ENCODE measurements around the gene ARPP21.
A peak's percentile ranks its signal among the peaks of the same experiment; 100 is the strongest.

The ARPP21 gene

DNA sequence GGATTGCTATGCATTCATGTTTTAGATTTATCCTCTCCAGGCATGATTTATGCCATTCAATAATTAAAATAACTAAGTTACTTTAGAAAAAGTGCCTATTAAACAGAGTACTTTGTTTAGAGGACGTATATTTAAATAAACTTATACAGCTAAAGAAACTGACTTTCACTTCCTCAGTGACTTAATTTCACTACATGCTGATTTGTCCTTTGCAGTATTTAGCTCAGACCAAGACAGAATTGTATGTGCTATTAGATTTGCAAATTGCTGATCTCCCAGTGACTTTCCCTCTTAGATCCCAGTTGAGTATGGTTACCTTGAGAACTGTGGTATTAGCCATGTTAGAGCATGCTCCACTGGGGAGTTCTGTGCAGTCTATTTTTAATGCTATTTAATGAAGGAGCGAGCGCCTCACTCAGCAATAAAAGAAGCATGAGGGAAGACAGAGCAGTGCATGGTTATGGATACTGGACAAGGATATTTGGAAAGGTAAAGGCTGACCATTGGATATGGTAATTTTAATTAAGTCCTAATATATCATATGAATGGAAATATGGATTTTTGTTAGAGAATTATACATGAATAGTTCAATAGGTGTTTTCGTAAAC is 2.7 kb downstream of the ARPP21 start:
- no peak overlapping the region for H3K4me3 ChIP-seq (ENCODE audit: low read depth, low read length)
- TF ChIP-seq, protein P1, sequence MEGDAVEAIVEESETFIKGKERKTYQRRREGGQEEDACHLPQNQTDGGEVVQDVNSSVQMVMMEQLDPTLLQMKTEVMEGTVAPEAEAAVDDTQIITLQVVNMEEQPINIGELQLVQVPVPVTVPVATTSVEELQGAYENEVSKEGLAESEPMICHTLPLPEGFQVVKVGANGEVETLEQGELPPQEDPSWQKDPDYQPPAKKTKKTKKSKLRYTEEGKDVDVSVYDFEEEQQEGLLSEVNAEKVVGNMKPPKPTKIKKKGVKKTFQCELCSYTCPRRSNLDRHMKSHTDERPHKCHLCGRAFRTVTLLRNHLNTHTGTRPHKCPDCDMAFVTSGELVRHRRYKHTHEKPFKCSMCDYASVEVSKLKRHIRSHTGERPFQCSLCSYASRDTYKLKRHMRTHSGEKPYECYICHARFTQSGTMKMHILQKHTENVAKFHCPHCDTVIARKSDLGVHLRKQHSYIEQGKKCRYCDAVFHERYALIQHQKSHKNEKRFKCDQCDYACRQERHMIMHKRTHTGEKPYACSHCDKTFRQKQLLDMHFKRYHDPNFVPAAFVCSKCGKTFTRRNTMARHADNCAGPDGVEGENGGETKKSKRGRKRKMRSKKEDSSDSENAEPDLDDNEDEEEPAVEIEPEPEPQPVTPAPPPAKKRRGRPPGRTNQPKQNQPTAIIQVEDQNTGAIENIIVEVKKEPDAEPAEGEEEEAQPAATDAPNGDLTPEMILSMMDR (conservative IDR thresholded peaks at IDR 0.05; ENCODE audit: low read depth, low read length) = no peak
- no peak for DNase-seq (ENCODE audit: low read depth)

DNA sequence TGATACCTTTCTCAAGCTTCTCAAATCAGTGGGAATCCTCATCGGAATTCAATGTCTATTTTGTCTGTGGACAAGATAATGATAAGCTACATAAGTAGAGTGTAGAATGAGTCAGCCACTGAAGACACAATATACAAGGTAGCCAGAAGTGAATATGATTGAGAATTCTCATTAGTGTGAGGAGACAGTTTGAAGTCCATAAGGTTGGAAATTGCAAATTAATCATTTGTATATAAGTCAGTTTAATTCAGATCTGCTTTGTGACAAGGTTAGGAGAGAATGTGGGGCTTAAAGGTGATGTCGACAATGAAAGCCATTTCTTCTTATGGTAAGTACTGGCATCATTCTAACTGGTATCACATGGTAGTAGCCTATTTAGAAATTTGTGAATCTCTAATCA is 4.2 kb downstream of the ARPP21 start:
- TF ChIP-seq, protein P1 (conservative IDR thresholded peaks at IDR 0.05; ENCODE audit: low read depth, low read length) = no peak
- no peak for DNase-seq (ENCODE audit: low read depth)

DNA sequence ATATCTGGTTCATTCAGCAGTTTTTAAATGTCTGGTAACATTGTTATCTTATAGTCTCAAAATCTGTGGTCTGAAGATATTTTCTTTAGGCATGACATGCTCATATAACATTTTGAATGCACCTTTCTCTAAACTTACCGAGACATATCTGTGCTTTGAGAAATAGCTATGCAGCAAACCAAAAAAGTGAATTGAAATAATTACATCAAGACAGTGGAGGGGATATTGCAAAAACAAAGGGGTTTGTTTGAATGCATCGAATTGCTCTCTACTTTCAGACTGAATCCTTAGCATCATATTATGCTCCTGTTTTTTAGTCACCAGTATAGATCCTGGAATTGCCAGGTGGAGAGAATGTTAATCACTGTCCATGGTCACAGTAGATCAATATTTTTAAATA is 5.1 kb downstream of the ARPP21 start:
- TF ChIP-seq, protein P1 (conservative IDR thresholded peaks at IDR 0.05; ENCODE audit: low read depth, low read length) = no peak
- H3K4me3 ChIP-seq (ENCODE audit: low read depth, low read length) = no peak overlapping the region
- DNase-seq (ENCODE audit: low read depth) = no peak

More for the DNA sequence above, 4.2 kb downstream of the ARPP21 start:
- H3K4me3 ChIP-seq (ENCODE audit: low read depth, low read length) = no peak overlapping the region

DNA sequence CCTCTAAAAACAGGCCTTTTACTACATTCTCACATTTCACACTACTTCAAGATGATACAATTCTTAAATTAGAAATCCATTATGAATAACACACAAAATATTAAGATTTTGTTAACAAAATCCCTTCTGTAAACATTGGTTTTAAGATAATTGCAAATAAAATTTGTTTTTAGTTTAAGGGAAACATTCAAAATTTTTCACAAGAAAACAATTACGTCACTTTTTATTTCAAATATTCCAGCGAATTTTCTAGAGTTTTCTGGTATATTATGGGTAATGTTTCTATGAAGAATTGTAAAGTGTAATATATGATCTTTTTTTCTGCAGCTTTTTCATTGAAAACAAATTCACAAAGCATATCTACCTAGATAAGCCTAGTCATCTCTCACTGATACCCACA is 5.9 kb downstream of the ARPP21 start:
- no peak for DNase-seq (ENCODE audit: low read depth)
- no peak overlapping the region for H3K4me3 ChIP-seq (ENCODE audit: low read depth, low read length)
- TF ChIP-seq, protein P1 (conservative IDR thresholded peaks at IDR 0.05; ENCODE audit: low read depth, low read length) = no peak

DNA sequence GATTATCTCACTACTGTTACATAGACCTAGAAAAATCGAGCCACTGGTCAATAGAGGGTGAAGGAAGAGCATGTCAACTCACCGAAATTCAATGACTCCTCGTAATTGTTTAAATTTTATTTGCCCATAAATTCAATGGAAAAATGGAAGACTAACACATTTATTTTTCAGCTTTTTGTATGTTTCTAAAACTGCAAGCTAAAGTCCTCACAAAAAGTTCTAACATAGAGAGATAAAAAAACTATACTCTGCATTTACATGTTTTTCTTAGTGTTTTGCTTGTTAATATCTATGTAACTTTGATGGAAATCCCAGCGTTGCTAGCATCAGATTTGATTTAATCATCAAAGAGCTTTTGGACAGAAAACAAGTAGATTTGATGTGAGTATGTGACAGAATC is 6.8 kb downstream of the ARPP21 start:
- TF ChIP-seq, protein P1 (conservative IDR thresholded peaks at IDR 0.05; ENCODE audit: low read depth, low read length) = no peak
- no peak for DNase-seq (ENCODE audit: low read depth)
- no peak overlapping the region for H3K4me3 ChIP-seq (ENCODE audit: low read depth, low read length)

DNA sequence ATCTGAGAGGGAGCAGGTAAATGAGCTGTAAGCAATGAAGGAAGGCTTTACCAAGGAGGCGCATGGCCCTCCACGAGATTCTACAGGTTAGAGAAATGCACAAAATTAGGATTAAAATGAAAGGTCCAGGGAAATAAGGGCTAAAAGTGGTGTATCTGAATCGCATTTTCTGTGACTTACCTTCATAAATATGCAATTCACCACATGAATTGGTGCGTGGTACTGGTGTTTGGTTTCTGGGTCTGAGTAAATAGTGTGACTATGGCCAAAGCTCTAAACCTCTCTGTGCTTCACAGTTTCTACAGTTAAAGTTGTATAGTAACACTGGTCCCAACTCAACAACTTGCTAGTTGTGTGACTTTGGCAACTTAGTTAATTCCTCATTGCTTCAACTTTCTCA is 8.1 kb downstream of the ARPP21 start:
- no peak for DNase-seq (ENCODE audit: low read depth)
- TF ChIP-seq, protein P1 (conservative IDR thresholded peaks at IDR 0.05; ENCODE audit: low read depth, low read length) = no peak
- H3K4me3 ChIP-seq (ENCODE audit: low read depth, low read length) = no peak overlapping the region

DNA sequence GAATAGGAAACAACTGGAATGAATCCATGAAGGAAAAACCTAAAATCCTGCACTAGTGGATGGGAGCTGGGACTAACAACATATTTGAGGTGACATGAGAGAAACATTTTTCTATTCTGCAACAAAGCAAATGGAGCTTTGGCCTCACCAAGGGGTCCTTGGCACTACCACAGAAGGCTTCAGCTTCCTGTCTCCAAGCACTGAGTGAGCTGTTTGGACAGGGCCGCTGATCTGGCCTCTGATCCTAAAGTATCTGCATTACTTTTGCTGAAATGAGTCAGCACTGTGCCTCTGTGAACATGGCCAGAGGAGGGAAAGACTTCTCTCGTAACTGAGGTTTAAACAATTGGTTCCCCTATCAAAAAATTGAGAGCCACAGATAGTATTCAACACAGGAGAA is 9.0 kb downstream of the ARPP21 start:
- peak; percentile 59 for DNase-seq (ENCODE audit: low read depth)
- TF ChIP-seq, protein P1 (conservative IDR thresholded peaks at IDR 0.05; ENCODE audit: low read depth, low read length) = no peak
- H3K4me3 ChIP-seq (ENCODE audit: low read depth, low read length) = no peak overlapping the region

Data from choroid plexus epithelial cell (primary cell).